Activated CD4-positive, CD25-positive, alpha-beta regulatory T cell treated with anti-CD3 and anti-CD28 coated beads, Interleukin-2, amount 50 U/mL, for 16 hours (primary cell): ENCODE results near the gene TFF3.

Experiments
- DNase-seq: peaks from one replicate; pipeline ENCODE4 v3.0.0-alpha.2; 2020; ENCODE audit warnings: low read depth, low spot score

The TFF3 gene, protein sequence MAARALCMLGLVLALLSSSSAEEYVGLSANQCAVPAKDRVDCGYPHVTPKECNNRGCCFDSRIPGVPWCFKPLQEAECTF

DNA sequence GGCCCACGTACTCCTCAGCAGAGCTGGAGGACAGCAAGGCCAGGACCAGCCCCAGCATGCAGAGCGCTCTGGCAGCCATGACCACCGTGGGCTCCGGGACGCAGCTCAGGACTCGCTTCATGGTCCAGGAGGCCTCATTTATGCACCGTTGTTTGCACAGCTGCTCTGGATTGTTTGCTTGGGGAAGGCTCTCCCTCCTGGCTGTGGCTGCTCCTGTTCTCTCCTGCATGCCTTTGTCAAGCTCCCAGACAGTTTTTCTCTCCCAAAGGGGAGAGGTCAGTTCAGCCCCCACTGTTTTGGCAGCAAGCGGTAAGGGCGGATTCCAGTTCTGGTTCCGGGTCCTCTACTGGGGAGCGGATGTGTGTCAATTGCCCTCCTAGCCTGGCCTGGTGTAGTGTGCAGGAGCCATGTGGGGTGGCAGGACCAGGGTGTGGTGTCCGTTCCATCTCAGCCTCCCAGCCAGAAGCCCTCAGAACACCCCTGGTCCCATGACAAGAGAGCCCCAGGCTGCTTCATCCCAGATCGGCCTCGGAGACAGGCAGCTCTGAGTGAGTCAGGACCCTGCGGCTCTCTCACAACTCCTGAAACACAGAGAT is at the start of gene TFF3:
TFF3 (minus strand) TSS at position 114 of the 596 bp plus-strand sequence; CDS start at position 79, 35 bp downstream.
- DNase-seq: no peak

DNA sequence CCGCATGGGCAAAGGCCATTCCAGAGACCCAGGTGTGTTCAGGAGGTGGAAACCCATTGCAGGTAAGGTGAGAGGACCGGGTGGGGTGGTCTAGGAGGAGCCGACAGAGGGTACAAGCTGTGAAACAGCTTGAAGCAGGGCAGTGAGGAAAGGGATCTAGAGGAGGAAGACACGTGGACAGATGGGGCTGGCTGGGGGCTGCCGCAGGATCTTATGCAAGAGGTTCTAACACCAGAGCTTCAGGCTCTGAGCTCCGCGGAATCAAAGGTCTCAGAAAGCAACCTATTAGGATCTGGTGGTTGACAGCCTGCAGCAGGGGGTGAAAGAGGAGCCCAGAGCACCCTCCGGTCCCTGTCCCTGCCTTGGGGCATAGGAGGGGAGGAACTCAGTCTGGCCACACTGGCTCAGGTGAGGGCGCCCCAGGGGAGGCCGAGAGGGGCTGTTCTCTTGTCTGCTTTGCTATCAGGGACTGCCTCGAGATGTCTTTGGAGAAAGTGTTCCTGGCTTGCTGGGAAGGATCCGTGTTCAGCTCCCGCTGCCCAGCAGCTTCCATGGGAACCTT is 49.2 kb upstream of the TFF3 start:
- DNase-seq: no peak

DNA sequence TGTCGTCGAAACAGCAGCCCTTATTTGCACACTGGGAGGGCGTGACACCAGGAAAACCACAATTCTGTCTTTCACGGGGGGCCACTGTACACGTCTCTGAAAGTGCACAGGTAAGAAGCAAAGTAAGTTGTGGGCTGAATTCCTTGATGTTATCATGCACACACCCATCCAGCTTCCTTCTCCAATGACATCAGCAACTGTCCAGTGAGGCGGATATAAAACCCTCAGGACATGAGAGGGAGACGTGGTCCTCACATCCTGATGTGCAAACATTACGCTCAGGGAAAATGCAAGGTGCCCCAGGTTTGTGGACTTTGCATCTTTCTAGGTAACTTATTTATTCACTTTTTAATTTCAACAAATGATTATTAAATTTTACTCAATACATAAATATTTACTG is 48.1 kb upstream of the TFF3 start:
- DNase-seq: no peak

DNA sequence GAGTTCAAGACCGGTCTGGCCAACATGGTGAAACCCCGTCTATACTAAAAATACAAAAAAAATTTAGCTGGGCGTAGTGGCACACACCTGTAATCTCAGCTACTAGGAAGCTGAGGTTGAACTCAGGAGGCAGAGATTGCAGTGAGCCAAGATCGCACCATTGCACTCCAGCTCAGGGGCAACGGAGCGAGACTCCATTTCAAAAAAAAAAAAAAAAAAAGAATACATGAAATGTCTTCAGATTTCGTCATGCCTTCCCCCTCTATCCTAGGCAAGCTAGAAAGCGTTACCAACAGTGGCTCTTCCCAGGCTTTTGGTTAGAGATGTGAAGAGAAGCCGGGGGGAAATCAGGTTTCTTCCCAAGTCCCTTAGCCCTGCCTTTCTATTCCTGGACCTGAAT is 47.5 kb upstream of the TFF3 start:
- no peak for DNase-seq

DNA sequence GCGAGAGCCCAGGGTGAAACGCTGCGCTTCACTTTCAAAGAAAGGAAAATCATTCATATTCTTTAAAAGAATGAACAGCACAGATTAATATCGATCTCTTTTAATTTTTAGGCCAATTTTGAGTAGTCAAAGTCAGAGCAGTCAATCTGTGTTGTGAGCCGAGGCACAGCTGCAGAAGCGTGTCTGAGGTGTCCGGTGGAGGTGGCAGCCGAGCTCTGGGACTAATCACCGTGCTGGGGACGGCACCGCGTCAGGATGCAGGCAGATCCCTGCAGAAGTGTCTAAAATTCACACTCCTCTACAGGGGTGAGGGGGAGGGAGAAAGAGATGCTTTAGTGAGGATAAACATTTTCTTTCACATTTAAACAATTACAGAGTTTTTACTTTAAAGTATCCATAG is 47.0 kb upstream of the TFF3 start:
- DNase-seq: no peak

DNA sequence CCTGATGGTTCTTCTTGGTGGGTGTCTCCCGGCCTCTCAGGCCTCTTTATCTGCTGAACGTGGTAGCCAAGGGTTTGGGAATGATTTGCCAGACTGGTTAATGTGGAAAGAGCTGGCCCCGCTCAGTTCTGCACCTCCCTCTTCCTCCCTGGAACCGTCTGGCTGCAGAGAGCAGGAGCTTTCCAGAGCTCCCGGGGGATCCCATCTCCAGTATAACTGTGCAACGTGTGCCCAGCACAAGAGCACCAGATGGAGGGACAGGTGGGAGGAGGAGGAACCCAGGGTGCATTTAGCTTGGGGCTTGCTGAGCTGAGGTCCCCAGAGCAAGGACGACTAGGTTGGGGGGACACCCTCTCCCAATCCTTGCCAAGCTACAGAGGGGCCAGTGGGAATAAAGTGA is 46.1 kb upstream of the TFF3 start:
- no peak for DNase-seq

DNA sequence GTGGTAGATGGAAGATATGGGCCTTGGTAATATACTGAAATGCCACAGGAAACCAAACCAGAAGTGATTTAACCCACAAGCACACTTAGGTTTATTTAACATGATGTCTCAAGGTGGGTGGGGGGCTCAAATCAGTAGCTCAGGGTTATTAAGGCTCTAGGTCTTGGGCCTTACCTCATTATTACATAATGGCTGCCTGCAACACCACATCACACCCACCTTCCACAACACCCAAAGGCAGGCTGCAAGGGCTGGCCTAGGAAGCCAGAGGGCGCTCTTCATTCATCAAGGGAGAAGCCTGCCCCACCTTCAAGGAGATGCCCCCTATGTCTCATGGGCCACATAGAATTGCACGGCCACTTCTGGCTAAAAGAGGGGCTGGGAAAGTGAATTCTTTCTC is 45.1 kb upstream of the TFF3 start:
- no peak for DNase-seq

DNA sequence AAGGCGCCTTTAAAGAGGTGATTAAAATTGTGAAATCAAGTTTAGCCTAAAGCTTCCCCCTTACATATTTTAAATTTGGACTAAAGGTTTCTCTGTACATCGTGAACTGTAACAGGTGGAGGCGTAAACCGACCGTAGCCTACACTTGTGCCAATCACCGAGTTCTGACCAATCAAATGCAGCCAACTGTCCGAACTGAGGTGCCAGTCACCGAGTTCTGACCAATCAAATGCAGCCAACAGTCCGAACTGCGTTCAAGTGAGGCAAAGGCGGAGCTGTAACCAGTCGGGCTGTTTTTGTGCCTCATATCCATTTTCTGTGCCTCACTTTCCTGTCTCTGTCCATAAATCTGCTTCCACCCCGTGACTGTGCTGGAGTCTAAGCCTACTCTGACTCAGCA is 43.7 kb upstream of the TFF3 start:
- no peak for DNase-seq

DNA sequence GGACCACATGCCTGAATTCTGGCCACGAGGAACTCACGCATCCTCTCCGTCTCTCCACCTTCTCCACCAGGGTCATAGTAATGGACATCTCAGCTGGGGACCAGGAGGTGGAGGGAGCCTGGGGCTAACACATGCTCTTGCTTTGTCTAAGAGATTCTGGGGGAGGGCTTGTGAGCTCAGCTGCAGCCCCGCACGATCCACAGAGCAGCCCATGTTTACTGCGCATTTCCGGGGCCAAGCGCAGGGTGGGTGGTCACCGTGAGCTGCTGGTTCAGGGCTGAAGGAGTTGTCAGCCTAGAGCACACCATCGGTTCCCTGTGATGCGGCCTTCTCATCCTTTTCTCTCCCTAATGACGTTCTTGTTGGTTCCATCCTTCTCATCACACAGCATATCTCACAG is 43.1 kb upstream of the TFF3 start:
- no peak for DNase-seq

DNA sequence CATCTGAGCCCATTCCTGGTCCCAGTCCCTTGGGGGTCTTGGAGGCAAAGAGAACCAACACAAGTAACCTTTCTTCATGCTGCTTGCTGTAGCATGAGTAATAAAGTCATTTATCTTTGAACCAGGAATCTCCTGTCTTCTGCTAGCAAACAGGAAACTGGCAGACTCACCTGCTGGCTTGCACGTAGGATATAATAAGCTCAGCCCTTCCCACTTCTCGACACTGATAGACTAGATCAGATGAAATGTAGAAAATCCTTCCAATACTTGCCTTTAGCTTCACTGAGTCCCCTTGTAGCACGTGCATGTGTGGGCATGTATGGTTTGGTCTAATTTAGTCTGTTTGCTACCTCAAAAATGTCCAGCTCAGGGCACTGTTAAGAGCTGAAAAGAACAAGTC is 42.1 kb upstream of the TFF3 start:
- DNase-seq: no peak

DNA sequence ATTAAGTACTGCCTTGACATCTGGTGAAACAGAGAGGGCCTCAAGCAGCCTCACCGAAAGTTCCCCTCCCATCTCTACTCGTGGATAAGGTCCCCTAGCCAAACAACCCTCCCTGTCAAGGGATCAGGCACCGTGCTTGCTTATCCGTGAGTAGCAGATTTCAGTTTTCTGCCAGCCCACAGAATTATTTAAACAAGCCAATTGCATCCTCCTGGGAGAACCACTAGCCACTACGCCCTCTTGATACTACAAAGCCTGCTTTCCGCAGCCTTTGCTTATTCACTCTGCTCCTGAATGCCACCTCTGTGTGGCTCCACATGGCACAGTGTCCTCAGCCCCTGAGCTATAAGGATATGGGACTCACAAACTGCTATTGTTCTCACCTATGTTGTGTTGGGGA is 41.4 kb upstream of the TFF3 start:
- DNase-seq: no peak

DNA sequence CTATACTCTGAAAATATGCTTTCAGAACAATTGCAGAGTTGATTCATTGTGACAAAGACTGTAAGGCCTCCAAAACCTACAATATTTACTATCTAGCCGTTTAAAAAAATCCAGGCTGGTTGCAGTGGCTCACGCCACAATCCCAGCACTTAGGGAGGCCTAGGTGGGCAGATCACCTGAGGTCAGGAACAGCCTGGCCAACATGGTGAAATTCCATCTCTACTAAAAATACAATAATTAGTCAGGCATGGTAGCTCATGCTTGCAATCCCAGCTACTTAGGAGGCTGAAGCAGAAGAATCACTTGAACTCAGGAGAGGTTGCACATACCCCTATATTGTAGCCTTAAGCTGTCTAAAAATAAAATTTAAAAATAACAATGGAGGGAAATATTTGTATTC is 40.8 kb upstream of the TFF3 start:
- DNase-seq: no peak

DNA sequence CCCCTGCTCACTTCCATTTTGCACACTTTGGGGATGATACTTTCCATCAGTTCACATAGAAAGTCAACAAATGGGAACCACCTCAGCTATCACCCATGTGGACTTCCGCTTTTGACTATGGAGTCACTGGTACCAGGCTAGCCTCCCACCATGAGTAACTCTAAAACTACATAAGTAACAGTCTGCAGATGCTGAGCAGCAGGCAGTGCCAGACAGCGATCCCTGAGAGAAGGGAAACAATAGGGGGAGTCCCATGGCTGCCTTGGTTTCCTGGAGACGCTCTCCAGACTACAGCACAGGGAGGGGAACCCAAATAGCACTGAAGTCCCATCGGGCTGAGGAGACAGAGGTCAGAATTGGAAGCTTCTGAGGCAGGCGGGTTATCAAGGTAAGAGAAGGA is 38.4 kb upstream of the TFF3 start:
- DNase-seq: no peak

DNA sequence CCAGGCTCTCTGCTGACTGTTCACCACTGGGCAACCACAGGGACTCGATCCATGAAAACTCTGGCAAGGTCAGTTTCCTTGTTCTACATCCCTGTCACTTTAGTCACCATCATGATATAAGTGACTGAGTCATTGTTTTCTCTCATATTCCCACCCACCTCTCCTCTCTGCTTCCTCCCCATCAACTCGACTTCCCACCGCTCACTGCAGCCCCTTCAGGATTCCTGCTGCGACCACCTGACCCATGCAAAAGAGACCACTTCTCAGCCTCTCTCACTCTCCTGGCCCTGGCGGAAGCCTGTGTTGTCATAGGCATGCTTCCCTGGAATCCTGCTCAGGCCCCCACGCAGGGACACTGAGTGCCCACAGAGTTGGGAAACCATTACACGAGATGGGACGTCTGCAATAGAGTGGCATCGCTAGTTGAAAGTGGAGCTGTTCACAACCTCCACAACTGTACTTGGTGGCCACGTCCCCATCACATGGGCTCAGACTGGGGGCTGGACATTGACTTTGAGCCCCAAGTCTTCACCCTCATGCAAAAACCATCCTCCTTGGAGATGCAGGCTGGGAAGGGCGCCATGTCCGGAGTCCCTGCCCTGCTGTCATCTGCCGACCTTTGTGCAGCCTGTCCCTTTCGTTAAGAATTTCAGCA is 37.4 kb upstream of the TFF3 start:
- DNase-seq: no peak

DNA sequence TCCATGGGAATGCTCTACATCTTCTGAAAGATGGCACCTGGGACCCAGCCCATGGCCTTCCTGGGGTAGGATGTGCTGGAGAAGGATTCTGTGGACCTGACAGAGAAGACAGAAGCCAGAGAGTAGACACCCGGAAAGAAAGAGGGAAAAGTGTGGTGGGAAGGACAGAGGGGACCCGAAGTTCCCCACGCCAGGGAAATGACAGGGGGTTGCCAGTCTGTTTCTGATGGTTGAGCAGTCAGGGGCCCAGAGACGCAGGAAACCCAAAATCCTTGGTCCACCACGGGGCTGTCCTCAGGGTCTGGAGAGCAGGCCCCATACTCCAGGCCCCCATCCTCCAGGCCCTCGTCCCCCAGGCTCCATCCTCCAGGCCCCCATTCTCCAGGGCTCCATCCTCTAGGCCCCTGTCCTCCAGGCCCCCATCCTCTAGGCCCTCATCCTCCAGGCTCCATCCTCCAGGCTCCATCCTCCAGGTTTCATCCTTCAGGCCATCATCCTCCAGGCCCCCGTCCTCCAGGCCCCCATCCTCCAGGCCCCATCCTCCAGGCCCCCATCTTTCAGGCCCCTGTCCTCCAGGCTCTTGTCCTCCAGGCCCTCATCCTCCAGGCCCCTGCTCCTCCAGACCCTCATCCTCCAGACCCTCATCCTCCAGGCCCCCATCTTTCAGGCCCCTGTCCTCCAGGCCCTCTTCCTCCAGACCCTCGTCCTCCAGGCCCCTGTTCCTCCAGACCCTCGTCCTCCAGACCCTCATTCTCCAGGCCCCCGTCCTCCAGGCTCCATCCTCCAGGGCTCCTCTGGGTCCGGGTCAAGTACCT is 36.6 kb upstream of the TFF3 start:
- DNase-seq: no peak

DNA sequence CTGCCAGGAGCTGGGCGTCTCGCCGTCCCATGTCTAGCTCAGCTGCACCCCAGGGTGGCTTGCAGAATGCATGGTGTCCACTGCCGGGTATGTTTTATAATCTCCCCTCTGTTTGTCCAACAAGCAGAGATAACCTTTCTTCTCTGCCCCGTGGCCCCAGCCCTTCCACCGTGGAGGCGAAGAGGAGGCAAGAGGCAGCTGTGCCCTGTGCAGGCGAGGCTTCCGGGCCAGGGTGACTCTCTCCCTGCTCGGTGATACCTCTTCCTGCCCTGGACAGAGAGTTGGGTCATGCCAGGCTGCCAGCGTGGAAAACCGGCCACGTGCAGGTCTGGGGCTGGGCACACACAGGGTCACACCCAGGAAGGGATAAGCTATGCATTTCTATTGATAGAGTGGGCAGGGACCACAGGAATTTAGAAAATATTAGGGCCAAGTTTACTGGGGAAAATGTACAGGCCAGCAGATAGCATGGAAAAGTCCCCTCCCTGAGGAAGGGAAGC is 35.8 kb upstream of the TFF3 start, which contains the start of gene TFF2:
TFF2 (minus strand) TSS at position 68 of the 500 bp plus-strand sequence; CDS start at position 31, 37 bp downstream.
- DNase-seq: no peak

DNA sequence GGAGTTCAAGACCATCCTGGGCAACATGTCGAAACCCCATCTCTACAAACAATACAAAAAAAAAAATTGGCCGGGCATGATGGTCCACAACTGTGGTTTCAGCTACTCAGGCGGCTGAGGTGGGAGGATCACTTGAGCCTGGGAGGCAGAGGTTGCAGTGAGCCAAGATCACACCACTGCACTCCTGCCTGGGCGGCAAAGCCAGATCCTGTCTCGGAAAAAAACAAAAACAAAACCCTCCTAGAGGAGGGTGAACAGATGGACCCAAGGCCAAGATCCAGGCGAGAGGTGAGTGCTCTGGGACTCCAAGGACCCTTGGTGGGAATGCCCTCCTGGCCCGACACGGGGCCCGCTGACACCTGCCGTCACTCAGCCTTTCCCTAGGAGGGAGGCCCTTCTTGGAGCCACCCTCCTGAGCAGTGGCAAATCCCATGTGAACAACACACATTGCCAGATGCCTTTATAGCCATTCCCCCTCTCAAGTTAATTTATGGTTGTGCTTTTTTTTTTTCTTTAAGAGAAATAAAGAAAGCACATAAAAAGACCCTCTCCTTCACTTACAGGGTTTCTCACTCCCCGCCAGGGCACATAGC is 35.2 kb upstream of the TFF3 start:
- DNase-seq: no peak

DNA sequence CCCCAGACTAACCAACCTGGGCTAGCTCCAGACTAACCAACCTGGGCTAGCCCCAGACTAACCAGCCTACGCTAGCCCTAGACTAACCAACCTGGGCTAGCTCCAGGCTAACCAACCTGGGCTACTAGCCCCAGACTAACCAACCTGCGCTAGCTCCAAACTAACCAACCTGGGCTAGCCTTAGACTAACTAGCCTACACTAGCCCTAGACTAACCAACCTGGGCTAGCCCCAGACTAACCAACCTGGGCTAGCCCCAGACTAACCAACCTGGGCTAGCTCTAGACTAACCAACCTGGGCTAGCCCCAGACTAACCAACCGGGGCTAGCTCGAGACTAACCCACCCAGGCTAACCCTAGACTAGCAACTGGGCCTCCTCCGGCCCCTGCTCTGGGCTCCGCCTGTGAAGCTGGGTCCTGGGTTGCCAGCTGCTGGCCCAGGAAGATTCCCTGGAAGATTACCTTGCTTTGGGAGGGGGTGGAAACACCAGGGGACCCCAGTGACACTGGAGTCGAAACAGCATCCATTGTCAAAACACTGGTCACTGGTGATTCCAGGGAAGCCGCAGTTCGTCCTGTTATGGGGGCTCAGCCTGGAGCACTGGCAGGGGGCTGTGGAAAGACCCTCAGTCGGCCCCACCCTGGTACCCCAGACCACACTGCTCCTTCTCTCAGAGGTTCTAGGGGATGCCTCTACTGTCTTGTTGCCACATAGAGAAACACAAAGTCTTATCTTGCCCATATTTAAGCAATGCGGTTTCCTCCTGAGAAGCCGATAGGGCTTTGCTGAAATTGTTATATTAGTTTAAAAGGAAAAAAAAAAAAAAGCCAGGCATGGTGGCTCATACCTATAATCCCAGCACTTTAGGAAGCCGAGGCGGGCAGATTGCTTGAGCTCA is 34.5 kb upstream of the TFF3 start:
- DNase-seq: no peak

DNA sequence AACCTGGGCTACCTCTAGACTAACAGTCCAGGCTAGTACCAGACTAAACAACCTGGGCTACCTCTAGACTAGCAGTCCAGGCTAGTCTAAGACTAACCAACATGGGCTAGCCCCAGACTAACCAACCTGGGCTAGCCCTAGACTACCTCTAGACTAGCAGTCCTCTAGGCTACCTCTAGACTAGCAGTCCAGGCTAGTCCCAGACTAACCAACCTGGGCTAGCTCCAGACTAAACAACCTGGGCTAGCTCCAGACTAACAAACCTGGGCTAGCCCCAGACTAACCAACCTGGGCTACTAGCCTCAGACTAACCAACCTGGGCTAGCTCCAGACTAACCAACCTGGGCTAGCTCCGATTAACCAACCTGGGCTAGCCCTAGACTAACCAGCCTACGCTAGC is 33.6 kb upstream of the TFF3 start:
- DNase-seq: no peak

DNA sequence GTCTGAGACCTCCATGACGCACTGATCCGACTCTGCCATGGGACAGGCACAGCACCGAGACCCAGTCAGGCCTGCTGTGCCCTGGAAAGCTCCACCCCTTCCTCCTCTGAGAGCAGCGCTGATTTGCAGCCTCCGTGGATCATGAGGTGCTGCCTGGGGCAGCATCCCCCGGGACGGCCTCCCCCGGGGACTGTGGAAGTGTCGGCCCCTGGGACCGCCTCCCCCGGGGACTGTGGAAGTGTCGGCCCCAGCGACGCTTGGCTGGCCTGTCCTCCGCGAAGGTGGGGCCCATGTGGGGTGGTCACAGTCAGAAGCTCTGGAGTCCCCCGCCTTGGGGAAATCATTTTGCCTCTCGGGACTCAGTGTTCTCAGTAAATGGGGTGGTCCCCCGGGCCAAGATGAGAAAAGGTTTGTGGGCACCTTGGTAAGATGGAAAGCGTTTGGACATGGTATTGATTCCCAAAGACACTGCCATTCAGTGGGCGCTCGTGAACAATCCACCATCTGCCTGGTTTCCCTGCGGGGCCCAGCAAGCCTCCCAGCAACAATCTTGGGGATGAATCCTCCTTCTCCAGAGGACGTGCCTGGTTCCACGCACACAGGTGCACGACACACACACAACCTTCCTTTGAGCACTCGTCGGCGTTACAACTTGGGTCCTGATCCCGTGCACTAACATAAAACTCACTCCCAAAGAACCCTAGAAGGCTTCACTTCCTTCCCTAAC is 32.6 kb upstream of the TFF3 start:
- no peak for DNase-seq
